ENCODE measurements around the gene ZNF609. TPM values are rescaled to one million over a fixed set of nuclear protein-coding genes. Genes with fewer than 3 reads are reported as not detected.
"Not testable (repeated sequence)": the region's sequence is repeated elsewhere in the genome, so short reads cannot be mapped to it uniquely, and the experiment has no call there.

Gene ZNF609
- total RNA-seq, 2 experiments from 2014 or later = 30.0 to 34.1 TPM

DNA sequence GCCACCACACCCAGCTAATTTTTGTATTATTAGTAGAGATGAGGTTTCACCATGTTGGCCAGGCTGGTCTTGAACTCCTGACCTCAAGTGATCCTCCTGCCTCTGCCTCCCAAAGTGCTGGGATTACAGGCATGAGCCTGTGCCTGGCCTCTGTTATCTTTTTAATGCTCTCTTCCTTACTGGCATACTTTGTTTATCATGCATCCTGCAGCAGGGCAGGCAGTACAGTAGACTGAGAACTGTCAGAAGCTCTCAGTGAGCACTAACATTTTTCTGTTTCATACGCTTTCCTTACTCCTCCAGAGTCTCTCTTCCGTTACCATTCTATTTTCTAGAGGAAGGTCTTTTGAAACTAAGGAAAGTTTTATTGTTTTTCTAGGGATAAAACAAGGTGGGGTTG, 35.6 kb downstream of the ZNF609 start:
- H3K4me1 Mint-ChIP-seq, H3K27me3 Mint-ChIP-seq, H3K4me3 Mint-ChIP-seq, H3K27ac Mint-ChIP-seq, CTCF ChIA-PET, DNase-seq, H3K9me3 Mint-ChIP-seq: not testable (repeated sequence)
- POLR2A ChIA-PET = interaction anchor here (1.9 kb wide), 1 partner anchor 12 kb away, joined by 4 read pairs; no protein-coding TSS in a partner anchor
- H3K36me3 Mint-ChIP-seq (ENCODE audit: low read depth) = peaks cover 31% of the 10 kb centered on the region

GRCh38 chr15:64500695-64501395, 40.5 kb downstream of the ZNF609 start:
- Mint-ChIP-seq H3K4me3 (no peak overlapping the region), H3K27ac (no peak overlapping the region), H3K36me3 (ENCODE audit: low read depth) (peaks cover 44% of the 10 kb centered on the region), H3K27me3 (no peaks in the 10 kb centered on the region), H3K9me3 (no peaks in the 10 kb centered on the region), H3K4me1 (peaks cover 41% of the 10 kb centered on the region)
- POLR2A ChIA-PET = interaction anchor here (0.7 to 2.0 kb wide), 3 partner anchors 24 to 96 kb away, joined by 3 to 10 read pairs (median 3); partner anchors contain the start of gene ZNF609
- no peak for DNase-seq
- CTCF ChIA-PET = interaction anchor here (1.1 kb wide), 1 partner anchor 13 kb away, joined by 3 read pairs; no protein-coding TSS in a partner anchor

DNA sequence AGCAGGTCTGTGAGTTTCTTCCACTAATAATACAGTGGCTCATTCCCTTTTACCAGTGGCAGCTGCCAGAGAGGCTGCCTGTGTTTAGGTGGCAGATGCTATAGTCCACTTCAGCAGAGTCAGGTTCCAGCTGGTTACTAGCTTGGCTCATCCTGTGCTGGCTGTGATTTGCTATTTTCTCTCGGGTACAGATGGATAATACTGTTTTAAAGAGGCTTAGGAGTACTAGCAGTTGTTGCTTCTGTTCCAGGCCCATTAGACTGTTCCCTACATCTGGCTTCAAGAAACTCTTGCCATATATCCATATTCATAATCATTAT, 41.0 kb downstream of the ZNF609 start:
- DNase-seq = no peak
- peaks cover 41% of the 10 kb centered on the region for H3K4me1 Mint-ChIP-seq
- ChIA-PET POLR2A (interaction anchor here (2.0 kb wide), 1 partner anchor 41 kb away, joined by 10 read pairs; the partner anchor contains the start of gene ZNF609), CTCF (interaction anchor here (1.1 kb wide), 1 partner anchor 12 kb away, joined by 3 read pairs; no protein-coding TSS in a partner anchor)
- peaks cover 44% of the 10 kb centered on the region for H3K36me3 Mint-ChIP-seq (ENCODE audit: low read depth)
- H3K4me3 Mint-ChIP-seq = no peak overlapping the region
- H3K27me3 Mint-ChIP-seq = no peaks in the 10 kb centered on the region
- H3K27ac Mint-ChIP-seq = no peak overlapping the region
- no peaks in the 10 kb centered on the region for H3K9me3 Mint-ChIP-seq

DNA sequence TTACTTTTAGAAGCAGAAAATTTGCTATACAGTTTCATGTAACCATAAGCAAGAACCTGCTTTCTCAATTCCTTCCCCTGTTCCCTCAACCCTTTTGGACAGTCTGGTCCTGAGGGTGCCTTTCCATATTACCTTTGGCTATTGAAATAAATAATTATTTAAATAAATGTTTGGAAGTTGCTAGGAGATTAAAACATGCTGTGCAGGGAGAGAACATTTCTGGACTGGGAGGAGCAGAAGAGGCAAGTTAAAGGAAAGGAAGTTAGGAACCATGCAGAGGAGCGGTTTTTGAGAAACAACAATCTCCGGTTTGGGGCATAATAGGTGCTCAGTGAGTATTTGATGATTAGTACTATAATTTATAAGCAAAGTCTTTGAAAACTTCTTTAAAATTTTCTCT, 41.8 kb downstream of the ZNF609 start:
- no peak for DNase-seq
- Mint-ChIP-seq H3K4me3 (no peak overlapping the region), H3K4me1 (peaks cover 47% of the 10 kb centered on the region), H3K27me3 (no peaks in the 10 kb centered on the region), H3K9me3 (no peaks in the 10 kb centered on the region), H3K36me3 (ENCODE audit: low read depth) (peaks cover 46% of the 10 kb centered on the region), H3K27ac (peak overlapping the region; percentile 38)
- ChIA-PET CTCF (no interaction called here), POLR2A (no interaction called here)

DNA sequence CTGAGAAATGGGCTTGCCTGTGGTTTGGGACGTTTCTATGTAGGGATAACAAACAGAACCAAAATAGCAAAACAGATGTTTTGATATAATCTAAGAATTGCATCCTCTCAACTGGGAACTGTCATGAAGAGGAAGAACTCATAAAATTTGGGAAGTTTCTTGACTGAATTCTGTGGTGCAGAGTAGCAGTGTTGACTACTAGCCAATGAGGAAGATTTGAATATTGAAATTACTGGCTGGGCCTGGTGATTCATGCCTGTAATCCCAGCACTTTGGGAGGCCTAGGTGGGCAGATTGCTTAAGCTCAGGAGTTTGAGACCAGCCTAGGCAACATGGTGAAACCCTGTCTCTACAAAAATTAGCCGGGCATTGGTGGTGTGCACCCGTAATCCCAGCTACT, 42.2 kb downstream of the ZNF609 start:
- H3K27ac Mint-ChIP-seq = peak overlapping the region; percentile 38
- no peak for DNase-seq
- CTCF ChIA-PET = interaction anchor here (1.3 to 1.4 kb wide), 2 partner anchors 151 to 179 kb away, joined by 3 to 4 read pairs; no protein-coding TSS in a partner anchor
- peaks cover 48% of the 10 kb centered on the region for H3K36me3 Mint-ChIP-seq (ENCODE audit: low read depth)
- H3K27me3 Mint-ChIP-seq = no peaks in the 10 kb centered on the region
- no peak overlapping the region for H3K4me3 Mint-ChIP-seq
- POLR2A ChIA-PET = interaction anchor here (1.4 to 1.6 kb wide), 2 partner anchors 121 to 132 kb away, joined by 3 to 5 read pairs; no protein-coding TSS in a partner anchor
- peaks cover 51% of the 10 kb centered on the region for H3K4me1 Mint-ChIP-seq
- H3K9me3 Mint-ChIP-seq = no peaks in the 10 kb centered on the region

DNA sequence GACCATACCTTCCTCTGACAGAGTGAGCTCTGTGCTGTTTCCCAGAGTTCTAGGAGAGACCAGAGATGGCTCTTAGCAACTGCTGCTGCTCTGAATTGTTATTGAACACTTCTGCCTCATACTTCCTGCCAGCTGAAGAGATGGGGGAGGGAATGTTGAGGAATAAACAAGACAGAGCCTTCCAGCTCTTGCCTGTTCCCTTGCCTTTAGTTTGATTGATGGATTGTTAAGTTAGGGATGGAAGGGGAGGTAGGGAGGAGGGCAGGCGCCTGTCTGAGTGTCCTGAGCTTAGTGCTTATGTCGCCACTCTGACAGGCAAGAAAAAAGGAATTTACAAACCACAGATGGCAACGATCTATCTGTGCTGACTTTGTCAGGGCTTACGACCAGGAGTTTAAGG, 42.8 kb downstream of the ZNF609 start:
- H3K4me3 Mint-ChIP-seq = peak overlapping the region; percentile 25
- no peaks in the 10 kb centered on the region for H3K27me3 Mint-ChIP-seq
- DNase-seq = no peak
- CTCF ChIA-PET = interaction anchor here (1.3 to 1.8 kb wide), 3 partner anchors 10 to 178 kb away, joined by 3 to 6 read pairs (median 4); no protein-coding TSS in a partner anchor
- POLR2A ChIA-PET = interaction anchor here (0.5 to 1.6 kb wide), 6 partner anchors 20 to 132 kb away, joined by 3 to 5 read pairs (median 3); no protein-coding TSS in a partner anchor
- H3K27ac Mint-ChIP-seq = peak overlapping the region; percentile 38
- H3K9me3 Mint-ChIP-seq = no peaks in the 10 kb centered on the region
- H3K36me3 Mint-ChIP-seq (ENCODE audit: low read depth) = peaks cover 49% of the 10 kb centered on the region
- H3K4me1 Mint-ChIP-seq = peaks cover 52% of the 10 kb centered on the region

DNA sequence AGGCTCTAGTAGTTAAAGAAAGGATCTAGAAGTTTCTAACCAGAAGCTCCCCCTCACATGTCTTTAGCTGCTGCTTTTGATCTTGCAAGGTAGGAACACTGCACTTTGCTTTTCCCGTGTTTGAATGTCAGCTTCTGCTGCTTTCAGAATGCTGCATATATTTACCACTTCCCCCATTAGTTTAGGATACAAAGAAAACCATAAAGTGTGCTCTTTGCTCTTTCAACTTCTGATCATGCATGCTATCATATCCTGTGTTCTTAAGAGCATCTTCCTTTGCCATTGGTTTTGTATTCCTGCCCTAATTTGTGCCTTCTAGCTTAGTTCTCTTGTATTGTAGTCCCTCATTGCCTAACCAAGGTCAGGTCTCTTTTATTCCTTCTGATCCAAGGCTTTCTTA, 43.3 kb downstream of the ZNF609 start:
- H3K27ac Mint-ChIP-seq = peak overlapping the region; percentile 38
- CTCF ChIA-PET = interaction anchor here (1.3 to 1.8 kb wide), 3 partner anchors 10 to 178 kb away, joined by 3 to 6 read pairs (median 4); no protein-coding TSS in a partner anchor
- peaks cover 46% of the 10 kb centered on the region for H3K36me3 Mint-ChIP-seq (ENCODE audit: low read depth)
- H3K4me1 Mint-ChIP-seq = peaks cover 52% of the 10 kb centered on the region
- H3K27me3 Mint-ChIP-seq = no peaks in the 10 kb centered on the region
- H3K4me3 Mint-ChIP-seq = no peak overlapping the region
- POLR2A ChIA-PET = interaction anchor here (0.5 to 1.6 kb wide), 7 partner anchors 14 to 131 kb away, joined by 3 to 5 read pairs (median 3); no protein-coding TSS in a partner anchor
- DNase-seq = no peak
- H3K9me3 Mint-ChIP-seq = no peaks in the 10 kb centered on the region

DNA sequence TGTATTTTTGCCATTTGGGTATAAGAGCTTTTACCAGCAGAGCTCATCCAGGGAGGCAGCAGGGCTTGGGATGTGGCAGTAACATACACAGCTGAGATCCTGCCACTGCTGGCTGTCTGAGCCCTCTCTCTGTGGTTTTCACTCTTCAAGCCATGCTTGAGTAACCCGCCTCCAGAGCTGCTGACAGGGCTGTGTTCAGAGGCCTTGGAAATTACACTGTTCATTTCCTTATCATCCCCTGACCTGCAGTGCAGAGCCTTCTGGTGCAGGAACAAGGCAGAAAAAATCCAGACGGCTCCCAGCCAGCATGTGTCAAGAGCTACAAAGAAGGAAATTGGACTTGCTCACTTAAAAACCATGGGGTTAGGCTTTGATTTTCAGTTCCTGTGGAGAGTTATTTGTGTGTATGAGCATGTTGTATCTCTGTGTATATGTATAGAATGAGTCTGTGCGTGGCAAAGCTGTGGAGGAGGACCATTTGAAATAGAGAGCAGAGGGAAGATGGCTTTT, 47.0 kb downstream of the ZNF609 start:
- H3K36me3 Mint-ChIP-seq (ENCODE audit: low read depth) = peaks cover 18% of the 10 kb centered on the region
- H3K9me3 Mint-ChIP-seq = no peaks in the 10 kb centered on the region
- ChIA-PET CTCF (interaction anchor here (1.3 kb wide), 1 partner anchor 13 kb away, joined by 3 read pairs; no protein-coding TSS in a partner anchor), POLR2A (interaction anchor here (1.1 to 1.6 kb wide), 3 partner anchors 25 to 170 kb away, joined by 3 read pairs; no protein-coding TSS in a partner anchor)
- peak; percentile 33 for DNase-seq
- peaks cover 42% of the 10 kb centered on the region for H3K4me1 Mint-ChIP-seq
- H3K27ac Mint-ChIP-seq = peak overlapping the region; percentile 46
- no peak overlapping the region for H3K4me3 Mint-ChIP-seq
- H3K27me3 Mint-ChIP-seq = no peaks in the 10 kb centered on the region

- DNase-seq = no peak
- Mint-ChIP-seq H3K36me3 (ENCODE audit: low read depth) (peaks cover 16% of the 10 kb centered on the region), H3K9me3 (no peaks in the 10 kb centered on the region), H3K27me3 (no peaks in the 10 kb centered on the region), H3K4me3 (no peak overlapping the region), H3K27ac (no peak overlapping the region), H3K4me1 (peaks cover 37% of the 10 kb centered on the region)
- ChIA-PET POLR2A (interaction anchor here (1.2 to 1.6 kb wide), 2 partner anchors 25 to 170 kb away, joined by 3 read pairs; no protein-coding TSS in a partner anchor), CTCF (no interaction called here)
Observed at GRCh38 chr15:64507845-64508244, 47.5 kb downstream of the ZNF609 start.

GRCh38 chr15:64513823-64514222, 53.4 kb downstream of the ZNF609 start:
- Mint-ChIP-seq H3K27ac (no peak overlapping the region), H3K36me3 (ENCODE audit: low read depth) (peaks cover 10% of the 10 kb centered on the region), H3K9me3 (no peaks in the 10 kb centered on the region), H3K4me3 (no peak overlapping the region), H3K27me3 (no peaks in the 10 kb centered on the region), H3K4me1 (peaks cover 22% of the 10 kb centered on the region)
- no peak for DNase-seq
- CTCF ChIA-PET = interaction anchor here (0.7 to 1.8 kb wide), 7 partner anchors 10 to 225 kb away, joined by 3 to 6 read pairs (median 3); no protein-coding TSS in a partner anchor
- POLR2A ChIA-PET = interaction anchor here (0.7 to 1.1 kb wide), 2 partner anchors 18 to 122 kb away, joined by 3 read pairs; no protein-coding TSS in a partner anchor

GRCh38 chr15:64515196-64515595, 54.8 kb downstream of the ZNF609 start:
- H3K27me3 Mint-ChIP-seq = no peaks in the 10 kb centered on the region
- POLR2A ChIA-PET = no interaction called here
- H3K9me3 Mint-ChIP-seq = no peaks in the 10 kb centered on the region
- H3K36me3 Mint-ChIP-seq (ENCODE audit: low read depth) = peaks cover 8% of the 10 kb centered on the region
- DNase-seq = no peak
- peaks cover 13% of the 10 kb centered on the region for H3K4me1 Mint-ChIP-seq
- H3K27ac Mint-ChIP-seq = no peak overlapping the region
- CTCF ChIA-PET = no interaction called here
- no peak overlapping the region for H3K4me3 Mint-ChIP-seq

DNA sequence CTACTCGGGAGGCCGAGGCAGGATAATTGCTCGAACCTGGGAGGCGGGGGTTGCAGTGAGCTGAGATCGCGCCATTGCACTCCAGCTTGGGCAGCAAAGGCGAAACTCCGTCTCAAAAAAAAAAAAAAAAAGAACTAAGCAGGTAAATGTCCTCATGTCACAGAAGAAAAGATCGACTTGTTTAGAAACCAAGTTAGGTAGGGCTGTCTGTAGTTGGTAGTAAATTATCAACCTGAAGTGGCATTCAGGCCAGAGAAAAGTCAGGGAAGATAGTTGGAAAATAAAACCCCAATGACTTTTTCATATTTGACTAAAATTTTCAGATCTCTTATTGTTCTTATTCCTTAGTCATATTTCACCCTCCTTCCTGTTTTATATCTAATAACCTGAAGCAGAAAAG, 55.4 kb downstream of the ZNF609 start:
- Mint-ChIP-seq H3K4me3 (no peak overlapping the region), H3K36me3 (ENCODE audit: low read depth) (peaks cover 8% of the 10 kb centered on the region), H3K27ac (no peak overlapping the region), H3K4me1 (peaks cover 13% of the 10 kb centered on the region), H3K27me3 (no peaks in the 10 kb centered on the region), H3K9me3 (no peaks in the 10 kb centered on the region)
- ChIA-PET POLR2A (no interaction called here), CTCF (no interaction called here)
- no peak for DNase-seq

DNA sequence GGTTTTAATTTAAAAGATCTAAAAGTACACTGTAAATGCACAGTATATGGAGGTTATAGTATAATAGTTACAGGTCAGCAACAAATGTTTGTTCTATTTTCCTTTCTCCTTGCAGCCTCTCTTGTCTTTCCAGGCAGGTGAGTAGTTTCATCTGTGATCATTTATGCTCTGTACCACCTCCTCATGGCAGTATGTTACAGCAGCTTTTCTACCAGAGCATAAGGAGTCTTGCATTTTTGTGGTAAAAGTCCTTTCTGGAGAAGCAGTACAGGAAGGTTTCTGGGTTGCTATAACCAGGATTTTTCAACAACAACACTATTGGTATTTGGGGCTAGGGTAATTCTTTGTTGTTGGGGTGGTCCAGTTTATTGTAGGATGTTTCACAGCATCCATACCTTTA, 59.5 kb downstream of the ZNF609 start:
- Mint-ChIP-seq H3K4me3 (no peak overlapping the region), H3K27me3 (no peaks in the 10 kb centered on the region), H3K36me3 (ENCODE audit: low read depth) (peaks cover 14% of the 10 kb centered on the region), H3K4me1 (peaks cover 4% of the 10 kb centered on the region), H3K9me3 (no peaks in the 10 kb centered on the region), H3K27ac (no peak overlapping the region)
- DNase-seq = no peak
- POLR2A ChIA-PET = no interaction called here
- CTCF ChIA-PET = interaction anchor here (0.9 kb wide), 1 partner anchor 13 kb away, joined by 3 read pairs; no protein-coding TSS in a partner anchor

All from activated CD4-positive, alpha-beta memory T cell treated with anti-CD3 and anti-CD28 coated beads, Interleukin-2, amount 10 ng/mL, durations not matched to agents 7 days and 5 days (primary cell).